HFFc6 (cell line): ENCODE measurements around the gene ALDOA. TPM values are rescaled to one million over a fixed set of nuclear protein-coding genes. Genes with fewer than 3 reads are reported as not detected.
A peak's percentile ranks its signal among the peaks of the same experiment; 100 is the strongest.

Experiments
- DNase-seq: peaks from one replicate; pipeline ENCODE4 v3.0.0-alpha.2; 2018
- H3K27ac Mint-ChIP-seq: 2 replicates; pipeline ENCODE4 v1.8.0; 2020; ENCODE audit warnings: mild to moderate bottlenecking, mixed read lengths
- H3K27me3 Mint-ChIP-seq: 2 replicates; pipeline ENCODE4 v1.8.0; 2021; ENCODE audit warnings: mild to moderate bottlenecking, moderate library complexity, mixed read lengths; ENCODE audit not compliant: insufficient read depth
- H3K36me3 Mint-ChIP-seq: 2 replicates; pipeline ENCODE4 v1.8.0; 2021; ENCODE audit warnings: low read depth, mixed read lengths
- H3K4me1 Mint-ChIP-seq: 2 replicates; pipeline ENCODE4 v1.8.0; 2020; ENCODE audit warnings: low read depth, mixed read lengths
- H3K4me3 Mint-ChIP-seq: 2 replicates; pipeline ENCODE4 v1.8.0; 2020; ENCODE audit warnings: mild to moderate bottlenecking, moderate library complexity, mixed read lengths
- H3K9me3 Mint-ChIP-seq: 2 replicates; pipeline ENCODE4 v1.8.0; 2020; ENCODE audit warnings: mild to moderate bottlenecking, mixed read lengths
- total RNA-seq, 6 experiments: library from RNA; stranded (reverse); fragmentation: NEBNext Ultra II Directional; extraction: Animal tissue kit (Norgen Biotek cat#: 25700); gene quantifications; 2 replicates in 1 of 6; 3 replicates in 5 of 6; pipeline ENCODE4 v1.2.3, GENCODE V29; 2021
- TF ChIP-seq, protein P1 (sequence below): fragments of 200-600 bp; sonication (generic); IDR thresholded peaks from 2 replicates; pipeline ENCODE4 v1.5.0; 2021; ENCODE audit warnings: antibody characterized with exemption, mild to moderate bottlenecking

The ALDOA gene
- total RNA-seq, 6 experiments from 2014 or later: 1,621 to 1,937 (median 1,752) TPM

DNA sequence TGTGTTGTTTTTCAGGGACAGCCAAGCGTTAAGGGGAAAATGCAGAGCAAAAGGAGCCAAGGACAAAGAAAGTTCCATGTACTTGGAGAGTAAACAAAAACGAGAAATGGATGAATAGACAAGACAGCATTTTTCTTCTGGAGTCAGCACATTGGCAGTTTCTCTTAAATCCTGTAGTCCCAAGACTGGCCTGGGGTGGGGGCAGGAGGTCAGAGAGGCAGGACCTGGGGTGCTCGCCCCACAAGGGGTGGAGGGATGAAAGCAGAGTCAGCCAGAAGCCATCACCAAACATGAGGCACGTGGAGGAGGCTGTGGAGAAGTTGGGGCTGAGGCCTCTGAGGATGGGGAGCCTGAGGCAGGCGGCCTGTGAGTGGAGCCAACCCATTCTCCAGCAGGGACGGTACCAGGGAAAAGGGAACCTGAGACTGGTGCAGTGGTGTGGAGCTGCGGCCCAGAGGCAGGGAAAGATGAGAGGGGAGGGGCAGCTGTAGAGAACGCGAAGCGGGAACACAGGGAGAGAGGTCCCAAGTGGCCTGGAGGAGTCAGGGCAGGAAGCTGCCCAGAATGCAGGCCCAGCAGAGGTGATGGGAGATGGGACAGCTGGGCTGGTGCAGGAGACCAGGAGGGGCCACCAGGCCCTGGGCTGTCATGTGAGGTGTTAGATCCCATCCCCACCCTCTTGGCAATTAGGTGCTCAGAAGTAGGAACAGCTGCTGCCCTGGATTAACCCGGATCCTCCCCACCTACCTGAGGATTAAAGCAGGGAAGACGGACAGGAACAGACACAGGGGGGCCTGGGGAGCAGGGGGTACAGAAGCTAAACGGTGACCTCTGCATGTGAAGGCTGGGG lies 37.7 kb upstream of the ALDOA start:
- peaks cover 47% of the 10 kb centered on the region for H3K27me3 Mint-ChIP-seq
- H3K27ac Mint-ChIP-seq: no peak overlapping the region
- TF ChIP-seq, protein P1, sequence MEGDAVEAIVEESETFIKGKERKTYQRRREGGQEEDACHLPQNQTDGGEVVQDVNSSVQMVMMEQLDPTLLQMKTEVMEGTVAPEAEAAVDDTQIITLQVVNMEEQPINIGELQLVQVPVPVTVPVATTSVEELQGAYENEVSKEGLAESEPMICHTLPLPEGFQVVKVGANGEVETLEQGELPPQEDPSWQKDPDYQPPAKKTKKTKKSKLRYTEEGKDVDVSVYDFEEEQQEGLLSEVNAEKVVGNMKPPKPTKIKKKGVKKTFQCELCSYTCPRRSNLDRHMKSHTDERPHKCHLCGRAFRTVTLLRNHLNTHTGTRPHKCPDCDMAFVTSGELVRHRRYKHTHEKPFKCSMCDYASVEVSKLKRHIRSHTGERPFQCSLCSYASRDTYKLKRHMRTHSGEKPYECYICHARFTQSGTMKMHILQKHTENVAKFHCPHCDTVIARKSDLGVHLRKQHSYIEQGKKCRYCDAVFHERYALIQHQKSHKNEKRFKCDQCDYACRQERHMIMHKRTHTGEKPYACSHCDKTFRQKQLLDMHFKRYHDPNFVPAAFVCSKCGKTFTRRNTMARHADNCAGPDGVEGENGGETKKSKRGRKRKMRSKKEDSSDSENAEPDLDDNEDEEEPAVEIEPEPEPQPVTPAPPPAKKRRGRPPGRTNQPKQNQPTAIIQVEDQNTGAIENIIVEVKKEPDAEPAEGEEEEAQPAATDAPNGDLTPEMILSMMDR: no peak
- no peak overlapping the region for H3K4me3 Mint-ChIP-seq
- no peaks in the 10 kb centered on the region for H3K36me3 Mint-ChIP-seq
- no peaks in the 10 kb centered on the region for H3K9me3 Mint-ChIP-seq
- H3K4me1 Mint-ChIP-seq: peaks cover 6% of the 10 kb centered on the region; the same call in 1 of the 2 replicates
- no peak for DNase-seq

DNA sequence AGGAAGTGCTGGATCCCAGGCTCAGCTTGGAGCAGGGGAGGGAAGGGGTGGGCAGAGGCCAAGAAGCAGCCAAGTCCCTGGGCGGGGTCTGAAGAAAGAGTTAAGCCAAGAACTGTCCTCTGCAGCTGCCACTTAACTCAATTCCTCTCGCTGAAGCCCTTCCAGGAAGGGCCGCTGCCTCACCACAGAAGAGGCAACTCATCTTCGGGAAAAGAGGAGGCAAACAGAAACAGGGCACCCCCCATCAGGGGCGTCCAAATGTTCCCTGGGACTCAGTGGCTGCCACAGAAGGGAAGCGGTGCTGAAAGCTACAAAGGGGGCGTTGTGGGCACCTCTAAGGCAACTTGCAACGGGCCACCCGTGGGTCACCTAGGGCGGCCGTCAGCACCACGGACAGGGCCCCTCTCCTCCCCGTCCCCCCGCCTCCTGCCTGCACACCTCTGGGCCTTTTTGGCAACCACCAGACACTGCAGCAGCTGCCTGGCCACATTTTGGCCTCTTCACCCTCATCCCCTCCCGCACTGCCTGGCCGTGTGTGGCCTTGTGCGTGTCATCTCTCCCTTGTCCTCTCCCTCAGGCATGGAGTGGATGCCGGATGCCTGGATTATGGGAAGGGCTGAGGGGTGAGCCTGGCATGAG lies 37.0 kb upstream of the ALDOA start:
- H3K36me3 Mint-ChIP-seq: no peaks in the 10 kb centered on the region
- DNase-seq: no peak
- TF ChIP-seq, protein P1: no peak
- H3K27ac Mint-ChIP-seq: no peak overlapping the region
- H3K27me3 Mint-ChIP-seq: peaks cover 48% of the 10 kb centered on the region
- no peaks in the 10 kb centered on the region for H3K9me3 Mint-ChIP-seq
- peaks cover 6% of the 10 kb centered on the region; the same call in 1 of the 2 replicates for H3K4me1 Mint-ChIP-seq
- H3K4me3 Mint-ChIP-seq: no peak overlapping the region

DNA sequence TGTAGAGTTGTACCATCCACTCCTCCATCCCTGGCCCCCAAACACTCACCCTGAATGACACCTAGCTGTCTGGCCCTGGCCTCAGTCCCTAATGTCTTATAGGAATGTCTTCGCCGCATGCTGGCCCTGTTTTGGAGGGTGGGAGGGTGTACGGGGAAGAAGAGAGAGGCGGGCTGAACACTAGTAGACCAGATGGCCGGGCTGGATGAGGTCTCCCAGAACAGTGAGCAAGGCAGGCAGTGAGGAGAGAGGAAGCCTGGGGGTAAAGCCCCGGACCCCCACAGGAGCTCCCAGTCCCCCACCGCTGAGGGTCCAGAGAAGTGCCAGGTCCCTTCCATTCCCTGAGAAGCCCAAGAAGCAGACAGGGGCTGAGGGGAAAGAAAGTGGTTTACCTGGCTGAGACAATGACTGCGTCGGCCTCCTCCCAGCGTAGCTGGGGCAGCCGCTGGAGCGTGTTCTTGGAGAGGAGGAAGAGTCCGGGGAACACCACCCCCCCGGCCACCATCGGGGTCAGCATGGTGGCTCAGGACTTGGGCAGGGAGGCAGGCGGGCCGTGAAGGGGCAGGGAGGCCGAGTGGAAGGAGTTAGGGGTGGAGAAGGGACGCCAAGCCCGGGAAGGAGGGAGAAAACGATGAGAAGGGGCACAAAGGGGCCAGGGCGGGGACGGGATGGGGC lies 35.4 kb upstream of the ALDOA start:
- Mint-ChIP-seq H3K27ac (no peak overlapping the region), H3K4me1 (peaks cover 6% of the 10 kb centered on the region; the same call in 1 of the 2 replicates), H3K36me3 (no peaks in the 10 kb centered on the region), H3K4me3 (no peak overlapping the region), H3K27me3 (peaks cover 47% of the 10 kb centered on the region), H3K9me3 (no peaks in the 10 kb centered on the region)
- no peak for DNase-seq
- TF ChIP-seq, protein P1: no peak

DNA sequence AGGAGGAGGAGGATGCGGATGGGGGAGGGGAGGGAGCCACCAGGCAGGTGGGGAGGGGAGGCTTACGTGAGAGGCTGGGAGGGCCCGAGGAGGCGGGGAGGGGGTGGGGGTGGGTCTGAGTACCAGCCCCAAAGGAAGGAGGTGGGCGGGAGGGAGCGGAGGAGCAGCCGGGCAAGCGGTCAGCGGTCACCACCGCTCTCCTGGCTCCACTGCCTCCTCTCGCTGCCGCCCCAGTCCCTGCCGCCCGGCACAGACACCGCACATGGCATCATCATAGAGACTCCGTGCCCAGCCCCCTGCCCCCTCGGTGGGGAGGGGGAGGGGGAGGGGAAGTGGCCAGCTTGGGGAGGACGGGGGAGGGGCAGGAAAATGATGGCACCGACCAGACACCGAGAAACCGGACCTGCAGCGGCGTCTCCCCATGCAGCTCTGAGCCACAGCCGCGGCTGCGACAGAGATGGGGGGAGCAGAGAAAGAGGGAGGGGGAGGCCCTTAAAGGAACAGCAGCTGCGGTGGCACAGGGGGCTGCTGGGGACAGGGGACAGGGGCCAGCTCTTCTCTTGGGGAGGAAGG lies 34.6 kb upstream of the ALDOA start, which contains the start of gene TLCD3B:
TSS of gene TLCD3B (minus strand) at position 431 of the 573 bp plus-strand sequence. CDS start 744 bp downstream, outside the sequence.
- Mint-ChIP-seq H3K27ac (no peak within 1 kb of the TSS), H3K4me3 (peak within 1 kb of the TSS; percentile 30; the same call in 1 of the 2 replicates), H3K27me3 (peaks cover 54% of the 10 kb centered on the region), H3K36me3 (no peaks in the 10 kb centered on the region), H3K4me1 (peaks cover 6% of the 10 kb centered on the region; the same call in 1 of the 2 replicates), H3K9me3 (no peaks in the 10 kb centered on the region)
- no peak for DNase-seq
- TF ChIP-seq, protein P1: no peak

DNA sequence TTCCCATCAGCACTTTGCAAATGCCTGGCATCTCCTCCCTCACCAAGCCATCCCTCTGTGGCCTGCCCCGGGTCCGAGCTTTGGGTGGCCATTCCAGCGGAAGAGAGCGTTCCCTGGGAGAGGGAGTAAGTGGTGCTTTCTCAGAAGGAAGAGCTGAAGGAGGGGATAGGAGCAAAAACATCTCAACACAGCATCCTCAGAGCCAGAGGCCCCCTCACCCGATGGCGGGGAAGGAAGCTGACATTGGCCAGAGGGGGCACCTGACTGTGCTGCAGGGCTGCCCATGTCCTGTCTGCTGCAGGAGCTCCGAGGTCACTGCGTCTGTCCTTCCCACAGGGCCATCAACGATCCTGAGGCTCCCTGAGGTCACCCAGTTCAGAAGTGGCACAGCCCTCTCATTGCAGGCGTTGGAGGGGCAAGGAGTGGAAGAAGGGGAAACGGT lies 34.1 kb upstream of the ALDOA start:
- Mint-ChIP-seq H3K27me3 (peaks cover 52% of the 10 kb centered on the region), H3K36me3 (no peaks in the 10 kb centered on the region), H3K4me3 (no peak overlapping the region), H3K27ac (no peak overlapping the region), H3K4me1 (peaks cover 6% of the 10 kb centered on the region; the same call in 1 of the 2 replicates), H3K9me3 (no peaks in the 10 kb centered on the region)
- DNase-seq: no peak
- TF ChIP-seq, protein P1: no peak
